SK-N-MC (cell line): ENCODE measurements around the gene ETNPPL.

Experiments
- DNase-seq: peaks from one replicate; pipeline ENCODE4 v3.0.0-alpha.2; 2011; ENCODE audit warnings: low read depth, low spot score
- H3K27ac ChIP-seq: fragments of 200-600 bp; sonication (generic); 2 replicates; pipeline ENCODE4 v1.5.1; 2016; ENCODE audit warnings: mixed run types
- H3K36me3 ChIP-seq: fragments of 200-600 bp; sonication (generic); 2 replicates; pipeline ENCODE4 v1.6.1; 2017; ENCODE audit warnings: antibody characterized with exemption, low read length, mixed read lengths; ENCODE audit not compliant: insufficient read depth
- H3K4me3 ChIP-seq: fragments of 200-600 bp; sonication (generic); 2 replicates; pipeline ENCODE4 v1.5.1; 2016
- H3K9ac ChIP-seq: fragments of 200-600 bp; sonication (generic); 2 replicates; pipeline ENCODE4 v1.8.0; 2017; ENCODE audit warnings: mixed run types, mixed read lengths; ENCODE audit not compliant: insufficient read length
- H3K9me3 ChIP-seq: fragments of 200-600 bp; sonication (generic); 2 replicates; pipeline ENCODE4 v1.6.1; 2017; ENCODE audit warnings: low read depth, mild to moderate bottlenecking, antibody characterized with exemption, low read length, moderate library complexity, mixed read lengths
- EZH2 ChIP-seq: fragments of 200-600 bp; sonication (generic); IDR thresholded peaks from one replicate; pipeline ENCODE4 v1.6.1; 2017; ENCODE audit warnings: antibody characterized with exemption
- FOXP2 ChIP-seq: optimal IDR thresholded peaks from 2 replicates; pipeline ENCODE3; 2011; ENCODE audit warnings: mild to moderate bottlenecking, moderate library complexity; ENCODE audit not compliant: insufficient read depth; ENCODE audit errors: extremely low read length, control extremely low read depth
- POLR2AphosphoS5 ChIP-seq: IDR thresholded peaks from 2 replicates; pipeline ENCODE4 v1.6.1; 2012; ENCODE audit warnings: mild to moderate bottlenecking, low read depth, low read length, borderline replicate concordance

ETNPPL gene

GRCh38 chr4:108746511-108746910 is 16.3 kb downstream of the ETNPPL start:
- TF ChIP-seq EZH2 = no peak
- TF ChIP-seq POLR2AphosphoS5 = no peak
- no peak for TF ChIP-seq FOXP2
- Histone ChIP-seq H3K27ac (no peak overlapping the region), H3K9me3 (no peaks in the 10 kb centered on the region), H3K4me3 (no peak overlapping the region), H3K36me3 (no peaks in the 10 kb centered on the region), H3K9ac (no peak overlapping the region)
- DNase-seq = no peak

- Histone ChIP-seq H3K4me3 (no peak overlapping the region), H3K9me3 (no peaks in the 10 kb centered on the region), H3K36me3 (no peaks in the 10 kb centered on the region), H3K27ac (no peak overlapping the region), H3K9ac (no peak overlapping the region)
- no peak for DNase-seq
- TF ChIP-seq EZH2 (no peak), POLR2AphosphoS5 (no peak), FOXP2 (no peak)
These were observed 18.5 kb downstream of the ETNPPL start for GRCh38 chr4:108744307-108744706.

GRCh38 chr4:108742451-108743420 is 20.1 kb downstream of the ETNPPL start:
- DNase-seq = no peak
- TF ChIP-seq POLR2AphosphoS5 = no peak
- no peak for TF ChIP-seq EZH2
- no peak for TF ChIP-seq FOXP2
- Histone ChIP-seq H3K27ac (no peak overlapping the region), H3K9me3 (no peaks in the 10 kb centered on the region), H3K4me3 (no peak overlapping the region), H3K36me3 (no peaks in the 10 kb centered on the region), H3K9ac (no peak overlapping the region)

- TF ChIP-seq POLR2AphosphoS5 (no peak), EZH2 (no peak), FOXP2 (no peak)
- Histone ChIP-seq H3K27ac (no peak overlapping the region), H3K9me3 (no peaks in the 10 kb centered on the region), H3K9ac (no peak overlapping the region), H3K36me3 (no peaks in the 10 kb centered on the region), H3K4me3 (no peak overlapping the region)
- no peak for DNase-seq
These were observed 24.7 kb downstream of the ETNPPL start for GRCh38 chr4:108738003-108738706.

GRCh38 chr4:108731006-108731405 is 31.8 kb downstream of the ETNPPL start:
- no peak for DNase-seq
- no peak overlapping the region for H3K27ac ChIP-seq
- no peak overlapping the region for H3K4me3 ChIP-seq
- no peaks in the 10 kb centered on the region; the same call in 1 of the 2 replicates for H3K9me3 ChIP-seq
- no peaks in the 10 kb centered on the region for H3K36me3 ChIP-seq
- H3K9ac ChIP-seq = no peak overlapping the region
- TF ChIP-seq POLR2AphosphoS5 (no peak), EZH2 (no peak), FOXP2 (no peak)

- Histone ChIP-seq H3K4me3 (no peak overlapping the region), H3K36me3 (no peaks in the 10 kb centered on the region), H3K9me3 (no peaks in the 10 kb centered on the region; the same call in 1 of the 2 replicates), H3K27ac (no peak overlapping the region), H3K9ac (no peak overlapping the region)
- no peak for DNase-seq
- TF ChIP-seq POLR2AphosphoS5 (no peak), EZH2 (no peak), FOXP2 (no peak)
These were observed 32.3 kb downstream of the ETNPPL start for GRCh38 chr4:108730579-108730978.

GRCh38 chr4:108729731-108730130 is 33.1 kb downstream of the ETNPPL start:
- Histone ChIP-seq H3K9ac (no peak overlapping the region), H3K36me3 (no peaks in the 10 kb centered on the region), H3K27ac (no peak overlapping the region), H3K4me3 (no peak overlapping the region), H3K9me3 (no peaks in the 10 kb centered on the region; the same call in 1 of the 2 replicates)
- TF ChIP-seq FOXP2 (no peak), EZH2 (no peak)
- DNase-seq = no peak

- H3K9me3 ChIP-seq = no peaks in the 10 kb centered on the region; the same call in 1 of the 2 replicates
- H3K36me3 ChIP-seq = no peaks in the 10 kb centered on the region
- DNase-seq = no peak
- no peak for TF ChIP-seq POLR2AphosphoS5
- TF ChIP-seq EZH2 = no peak
- TF ChIP-seq FOXP2 = no peak
- H3K9ac ChIP-seq = no peak overlapping the region
- H3K27ac ChIP-seq = no peak overlapping the region
- no peak overlapping the region for H3K4me3 ChIP-seq
These were observed 37.4 kb downstream of the ETNPPL start for GRCh38 chr4:108725457-108725856.
